Stimulated activated CD8-positive, alpha-beta memory T cell treated with anti-CD3 and anti-CD28 coated beads, Interleukin-15, amount 100 ng/mL, for 24 hours (primary cell): ENCODE data around the gene CETN2.
"Not testable (repeated sequence)": the region's sequence is repeated elsewhere in the genome, so short reads cannot be mapped to it uniquely, and the experiment has no call there.

Source experiments
- DNase-seq: peaks from one replicate; pipeline ENCODE4 v3.0.0-alpha.2; 2020; ENCODE audit warnings: low read depth

CETN2 gene

GRCh38 chrX:152831391-152831790 is 834 bp upstream of the CETN2 start:
- no peak for DNase-seq

DNA sequence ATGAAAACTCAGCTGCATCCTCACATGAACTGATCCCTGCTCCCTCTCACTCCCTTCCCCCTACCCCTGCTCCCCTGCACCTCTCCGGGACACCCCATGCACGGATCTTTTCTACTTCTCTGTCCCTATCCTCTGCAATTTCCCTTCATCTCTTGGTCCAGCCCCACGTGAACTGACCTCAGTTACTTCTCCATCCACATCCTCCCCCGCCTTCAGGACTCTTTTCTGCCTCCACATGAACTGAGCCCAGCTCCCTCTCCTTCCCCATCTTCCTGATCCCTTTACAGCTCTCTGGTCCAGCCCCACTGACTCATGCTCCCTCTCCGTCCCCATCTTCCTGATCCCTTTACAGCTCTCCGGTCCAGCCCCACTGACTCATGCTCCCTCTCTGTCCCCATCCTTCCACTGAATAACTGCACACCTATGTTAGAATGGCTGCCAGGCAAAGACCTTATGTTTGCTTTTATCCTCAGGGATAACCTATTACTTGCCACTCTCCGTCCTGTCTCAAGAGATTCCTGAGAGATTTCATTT is 5.6 kb downstream of the CETN2 start:
- DNase-seq: no peak

DNA sequence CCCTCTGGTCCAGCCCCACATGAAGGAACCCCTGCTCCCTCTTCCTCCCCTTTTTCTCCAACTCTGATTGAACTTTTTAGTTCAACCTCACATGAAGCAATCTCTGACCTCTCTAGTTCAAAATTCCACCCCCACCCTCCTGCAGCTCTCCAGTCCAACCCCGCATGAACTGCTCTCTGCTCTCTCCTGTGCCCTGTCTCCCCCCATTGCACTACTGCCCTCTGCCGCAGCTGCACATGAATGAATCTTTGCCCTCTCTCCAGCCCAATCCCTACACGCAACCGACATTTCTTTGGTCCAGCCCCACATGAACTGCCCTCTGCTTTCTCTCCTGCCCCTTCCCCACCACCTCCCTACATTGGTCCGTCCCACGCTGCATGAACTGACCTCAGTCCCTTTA is 6.9 kb downstream of the CETN2 start:
- no peak for DNase-seq

DNA sequence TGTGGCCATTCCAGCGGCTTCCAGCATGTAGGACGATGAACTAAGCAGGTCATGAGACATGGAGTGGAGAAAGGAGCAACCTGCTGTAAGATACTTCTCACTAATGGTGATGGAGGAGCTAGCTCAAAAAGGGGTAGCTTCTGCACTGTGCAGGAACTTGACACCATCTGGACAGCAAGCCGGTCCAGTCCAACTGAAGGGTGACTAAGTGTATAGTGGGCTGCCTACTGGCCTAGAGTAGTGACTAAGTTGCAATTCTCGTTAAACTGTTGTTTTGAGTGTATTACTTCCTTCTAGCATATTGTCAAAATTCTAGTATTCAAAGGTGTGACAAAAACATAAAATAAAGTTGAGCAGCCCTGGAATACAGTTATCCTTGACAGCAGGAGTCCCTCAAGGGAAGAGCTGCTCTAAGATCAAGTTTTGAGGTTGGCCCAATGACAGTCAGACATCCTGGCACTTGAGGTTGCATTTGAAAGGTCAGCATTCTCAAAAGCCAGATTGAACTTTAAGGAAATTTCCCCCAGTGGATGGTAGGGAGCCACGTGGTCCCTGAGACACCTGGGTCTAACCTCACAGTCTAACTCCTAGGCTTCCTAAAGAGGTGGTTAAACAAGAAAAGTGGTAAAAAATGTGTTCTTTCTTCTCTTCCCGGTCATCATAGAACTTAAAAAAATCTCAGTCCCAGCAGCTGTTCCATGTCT is 8.0 kb downstream of the CETN2 start:
- DNase-seq: no peak

DNA sequence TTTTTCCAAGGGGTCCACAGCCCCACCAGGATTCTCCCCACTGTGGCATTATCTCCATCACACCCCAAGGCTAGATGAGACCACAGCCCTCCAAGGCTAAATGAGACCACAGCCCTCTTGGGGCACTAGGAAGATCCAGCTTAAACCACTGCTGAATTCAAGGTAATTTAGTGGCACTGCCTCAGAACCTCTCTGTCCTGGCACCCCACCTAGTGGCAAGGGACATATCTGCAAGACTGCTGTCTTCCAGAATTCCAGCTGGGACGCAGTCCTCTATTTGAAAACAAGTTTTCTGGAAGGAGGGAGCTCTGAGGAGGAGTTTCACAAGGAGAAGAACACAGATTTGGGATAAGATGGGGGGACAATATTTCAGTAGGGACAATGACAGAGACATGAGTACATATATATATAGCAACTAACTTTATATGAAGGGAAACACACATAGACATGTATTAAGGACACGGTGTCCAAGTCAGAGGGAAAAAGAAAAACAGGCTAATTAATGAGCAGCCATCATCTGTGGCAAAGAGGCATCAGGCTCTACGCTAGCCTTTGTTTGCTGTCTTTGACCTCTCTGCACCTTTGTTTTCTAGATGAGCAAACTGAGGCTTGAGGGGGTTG is 9.3 kb downstream of the CETN2 start:
- DNase-seq: no peak

- no peak for DNase-seq
Observed at GRCh38 chrX:152819732-152820131, 10.8 kb downstream of the CETN2 start.

DNA sequence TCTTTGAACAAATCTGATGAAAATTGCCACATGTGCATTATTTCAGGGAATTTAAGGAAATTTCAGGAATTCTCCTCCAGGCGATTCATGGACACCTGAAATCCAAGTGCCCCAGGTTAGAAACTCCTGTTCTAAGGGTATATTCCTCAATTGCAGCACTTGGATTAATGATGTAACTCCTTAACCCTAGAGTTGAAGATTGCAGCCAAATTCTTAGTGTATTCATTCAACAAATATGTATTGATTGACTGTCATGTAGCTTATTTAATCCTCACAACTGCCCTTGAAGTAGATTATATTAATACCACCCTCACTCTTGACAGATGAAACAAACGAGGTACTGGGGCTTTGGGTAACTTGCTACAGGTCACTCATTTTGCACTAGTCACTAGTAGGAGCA is 11.3 kb downstream of the CETN2 start:
- no peak for DNase-seq

- no peak for DNase-seq
Observed at GRCh38 chrX:152818356-152818755, 12.2 kb downstream of the CETN2 start.

- DNase-seq: no peak
Observed at GRCh38 chrX:152817078-152817764, 13.3 kb downstream of the CETN2 start.

GRCh38 chrX:152814048-152814447 is 16.5 kb downstream of the CETN2 start:
- no peak for DNase-seq

GRCh38 chrX:152813206-152813605 is 17.4 kb downstream of the CETN2 start:
- DNase-seq: no peak

DNA sequence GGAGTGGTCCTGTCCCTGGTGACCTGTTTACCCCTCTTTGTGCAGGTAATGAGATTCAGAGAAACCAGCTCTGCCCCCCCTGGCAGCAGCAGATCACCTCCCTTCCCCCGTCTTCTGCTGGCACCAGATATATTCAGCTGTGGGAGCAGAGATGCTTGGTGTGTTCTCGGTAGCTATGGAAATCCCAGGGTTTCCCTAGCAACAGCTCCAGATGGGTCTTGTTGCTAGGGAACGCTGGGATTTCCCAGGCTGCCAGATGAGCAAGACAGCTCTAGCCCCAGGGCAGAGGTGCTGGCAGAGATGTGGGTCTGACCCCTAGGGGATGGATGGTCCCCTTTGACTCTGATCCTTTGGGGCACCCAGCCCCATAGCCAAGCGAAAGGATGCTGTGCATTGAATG is 20.2 kb downstream of the CETN2 start:
- DNase-seq: no peak

- no peak for DNase-seq
Observed at GRCh38 chrX:152806035-152806434, 24.5 kb downstream of the CETN2 start.

GRCh38 chrX:152798945-152799344 is 31.6 kb downstream of the CETN2 start:
- no peak for DNase-seq

DNA sequence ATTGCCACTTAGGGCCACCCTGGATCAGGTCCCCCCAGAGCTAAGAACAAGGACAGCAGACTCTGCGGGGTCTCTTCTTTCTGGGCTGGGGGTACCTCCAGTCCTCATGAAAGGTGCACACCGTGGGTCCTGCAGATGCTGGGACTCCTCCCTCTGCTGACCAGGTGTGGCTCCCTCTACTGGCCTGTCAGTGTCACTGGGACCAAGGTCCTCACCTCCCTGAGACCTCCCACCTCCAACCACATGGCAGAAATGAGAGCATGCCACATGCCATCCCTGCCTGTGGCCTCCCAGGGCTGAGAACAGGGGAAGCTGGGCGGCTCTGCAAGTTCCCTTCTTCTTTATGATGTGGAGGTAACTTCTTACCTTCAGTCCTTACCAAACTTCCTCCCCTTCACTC is 43.5 kb downstream of the CETN2 start:
- not testable (repeated sequence) for DNase-seq
